ENCODE data around the gene RHBDD1. TPM values are rescaled to one million over a fixed set of nuclear protein-coding genes. Genes with fewer than 3 reads are reported as not detected.

The RHBDD1 gene
- total and polyA plus RNA-seq, 4 donors: 8.5 to 45.8 (median 16.1) TPM

- Histone ChIP-seq H3K9ac (ENCODE audit: low read depth in 1 of 2, low read length in 2 of 2) (no peak overlapping the region), H3K27me3 (ENCODE audit: control insufficient read depth in 4 of 4, insufficient read depth in 4 of 4, low read length in 3 of 4) (no peaks in the 10 kb centered on the region), H3K27ac (ENCODE audit: low read depth in 1 of 2, low read length in 2 of 2) (no peak overlapping the region), H3K4me1 (ENCODE audit: control insufficient read depth in 4 of 4, insufficient read depth in 4 of 4, low read length in 3 of 4) (no peaks in the 10 kb centered on the region), H3K4me3 (ENCODE audit: low read depth in 1 of 3, low read length in 3 of 3) (no peak overlapping the region), H3K36me3 (ENCODE audit: control insufficient read depth in 4 of 4, insufficient read depth in 3 of 4, low read depth in 1 of 4, low read length in 3 of 4) (peaks cover 0 to 4% (median 0%) of the 10 kb centered on the region in 4 donors), H3K9me3 (ENCODE audit: control insufficient read depth in 4 of 4, low read length in 3 of 4) (no peaks in the 10 kb centered on the region)
- WGBS: 98% methylated on average over 4 of the region's 4 CpGs
- no peak for TF ChIP-seq EGR1 (IDR thresholded peaks at IDR 0.05; ENCODE audit: low read depth in 2 of 2)
- no peak for TF ChIP-seq REST (IDR thresholded peaks at IDR 0.05)
- TF ChIP-seq HNF4G (IDR thresholded peaks at IDR 0.05): no peak
- no peak for TF ChIP-seq TAF1 (conservative IDR thresholded peaks at IDR 0.05)
- TF ChIP-seq NR2F2 (IDR thresholded peaks at IDR 0.05): no peak
- TF ChIP-seq GABPA (IDR thresholded peaks at IDR 0.05 in 1 of 2, conservative IDR thresholded peaks at IDR 0.05 in 1 of 2): no peak
- no peak for TF ChIP-seq RXRA (IDR thresholded peaks at IDR 0.05)
- TF ChIP-seq SP1 (IDR thresholded peaks at IDR 0.05): no peak
- no peak for TF ChIP-seq FOXA1 (IDR thresholded peaks at IDR 0.05)
- TF ChIP-seq CTCF (IDR thresholded peaks at IDR 0.05; ENCODE audit: low read depth, low read length, missing input control): no peak
- no peak for TF ChIP-seq ATF3 (IDR thresholded peaks at IDR 0.05)
- no peak for TF ChIP-seq JUND (IDR thresholded peaks at IDR 0.05)
- TF ChIP-seq FOXA2 (IDR thresholded peaks at IDR 0.05): no peak
- TF ChIP-seq RAD21 (IDR thresholded peaks at IDR 0.05): no peak
- no peak for TF ChIP-seq YY1 (IDR thresholded peaks at IDR 0.05)
- TF ChIP-seq MAX (IDR thresholded peaks at IDR 0.05): no peak
- no peak for TF ChIP-seq HNF4A (conservative IDR thresholded peaks at IDR 0.05)
- TF ChIP-seq ZBTB33 (IDR thresholded peaks at IDR 0.05): no peak
- DNase-seq (ENCODE audit: low spot score): no peak
These were observed 46.8 kb downstream of the RHBDD1 start for GRCh38 chr2:226882606-226883005.

All from liver (tissue), 9 donors.